ENCODE data around the gene NFATC3. TPM values are rescaled to one million over a fixed set of nuclear protein-coding genes. Genes with fewer than 3 reads are reported as not detected.
A peak's percentile ranks its signal among the peaks of the same experiment; 100 is the strongest.
"Not testable (repeated sequence)": the region's sequence is repeated elsewhere in the genome, so short reads cannot be mapped to it uniquely, and the experiment has no call there.

Gene NFATC3
- total RNA-seq, 1 donor from 2014 or later, result 17.4 TPM

GRCh38 chr16:68116256-68116867, 31.2 kb downstream of the NFATC3 start:
- DNase-seq (ENCODE audit: low read depth), result peak; percentile 49

GRCh38 chr16:68117884-68118283, 32.7 kb downstream of the NFATC3 start:
- no peak for DNase-seq (ENCODE audit: low read depth)

- DNase-seq (ENCODE audit: low read depth), result not testable (repeated sequence)
Observed at GRCh38 chr16:68118954-68119353, 33.8 kb downstream of the NFATC3 start.

- not testable (repeated sequence) for DNase-seq (ENCODE audit: low read depth)
Observed at GRCh38 chr16:68120496-68120895, 35.3 kb downstream of the NFATC3 start.

- DNase-seq (ENCODE audit: low read depth), result no peak
Observed at GRCh38 chr16:68126395-68126794, 41.2 kb downstream of the NFATC3 start.

- DNase-seq (ENCODE audit: low read depth), result peak; percentile 87
Observed at GRCh38 chr16:68128577-68129305, 43.6 kb downstream of the NFATC3 start.

- no peak for DNase-seq (ENCODE audit: low read depth)
Observed at GRCh38 chr16:68130520-68130919, 45.4 kb downstream of the NFATC3 start.

GRCh38 chr16:68131813-68132706, 46.9 kb downstream of the NFATC3 start:
- no peak for DNase-seq (ENCODE audit: low read depth)

GRCh38 chr16:68133000-68133399, 47.8 kb downstream of the NFATC3 start:
- not testable (repeated sequence) for DNase-seq (ENCODE audit: low read depth)

GRCh38 chr16:68134644-68135043, 49.5 kb downstream of the NFATC3 start:
- DNase-seq (ENCODE audit: low read depth), result no peak

- DNase-seq (ENCODE audit: low read depth), result no peak
Observed at GRCh38 chr16:68136515-68136914, 51.3 kb downstream of the NFATC3 start.

GRCh38 chr16:68144008-68144407, 58.8 kb downstream of the NFATC3 start:
- DNase-seq (ENCODE audit: low read depth), result no peak

GRCh38 chr16:68146585-68146984, 61.4 kb downstream of the NFATC3 start:
- peak; percentile 79 for DNase-seq (ENCODE audit: low read depth)

- peak; percentile 37 for DNase-seq (ENCODE audit: low read depth)
Observed at GRCh38 chr16:68147444-68147843, 62.3 kb downstream of the NFATC3 start.

GRCh38 chr16:68149596-68149995, 64.4 kb downstream of the NFATC3 start:
- no peak for DNase-seq (ENCODE audit: low read depth)

GRCh38 chr16:68155425-68155824, 70.3 kb downstream of the NFATC3 start:
- no peak for DNase-seq (ENCODE audit: low read depth)

- DNase-seq (ENCODE audit: low read depth), result no peak
Observed at GRCh38 chr16:68162413-68162812, 77.2 kb downstream of the NFATC3 start.

GRCh38 chr16:68163275-68163674, 78.1 kb downstream of the NFATC3 start:
- not testable (repeated sequence) for DNase-seq (ENCODE audit: low read depth)

GRCh38 chr16:68166264-68166663, 81.1 kb downstream of the NFATC3 start:
- DNase-seq (ENCODE audit: low read depth), result no peak

- DNase-seq (ENCODE audit: low read depth), result no peak
Observed at GRCh38 chr16:68179196-68179795, 94.1 kb downstream of the NFATC3 start.

- DNase-seq (ENCODE audit: low read depth), result no peak
Observed at GRCh38 chr16:68179855-68180254, 94.7 kb downstream of the NFATC3 start.

- no peak for DNase-seq (ENCODE audit: low read depth)
Observed at GRCh38 chr16:68183046-68183445, 97.9 kb downstream of the NFATC3 start.
